Calu3 (cell line): ENCODE results near the gene LIPN. TPM values are rescaled to one million over a fixed set of nuclear protein-coding genes. Genes with fewer than 3 reads are reported as not detected.

Experiments used
- BruUV-seq: library from RNA; stranded (reverse); fragments of 400-500 nt; replicated peaks from 2 replicates; lab custom pipeline; 2021; lab: Mats Ljungman, UMichigan
- CTCF ChIA-PET: fragments of 300-600 bp; sonication (Branson Sonifier 250); formaldehyde crosslinking; loops from one replicate; lab custom pipeline; 2022; ENCODE audit warnings: antibody characterized with exemption; lab: Charles Lee
- DNase-seq: peaks from one replicate; pipeline ENCODE4 v3.0.0; 2022
- H3K27ac Mint-ChIP-seq: one replicate; pipeline ENCODE4 v1.8.0; 2022; ENCODE audit warnings: mixed read lengths; ENCODE audit not compliant: unreplicated experiment
- H3K27me3 Mint-ChIP-seq: one replicate; pipeline ENCODE4 v1.8.0; 2022; ENCODE audit warnings: mixed read lengths; ENCODE audit not compliant: unreplicated experiment
- H3K36me3 Mint-ChIP-seq: one replicate; pipeline ENCODE4 v1.8.0; 2022; ENCODE audit warnings: mild to moderate bottlenecking, moderate library complexity, mixed read lengths; ENCODE audit not compliant: insufficient read depth, unreplicated experiment
- H3K4me1 Mint-ChIP-seq: one replicate; pipeline ENCODE4 v1.8.0; 2022; ENCODE audit warnings: mild to moderate bottlenecking, low read depth, mixed read lengths; ENCODE audit not compliant: unreplicated experiment
- H3K4me3 Mint-ChIP-seq: one replicate; pipeline ENCODE4 v1.8.0; 2022; ENCODE audit warnings: mild to moderate bottlenecking, low read depth, moderate library complexity, mixed read lengths; ENCODE audit not compliant: unreplicated experiment
- H3K9me3 Mint-ChIP-seq: one replicate; pipeline ENCODE4 v1.8.0; 2022; ENCODE audit warnings: low read depth, mixed read lengths; ENCODE audit not compliant: unreplicated experiment
- CTCF ChIP-seq: fragments of 200-600 bp; IDR thresholded peaks from one replicate; pipeline ENCODE4 v1.8.0; 2022; ENCODE audit warnings: antibody characterized with exemption; ENCODE audit not compliant: unreplicated experiment
- intact Hi-C: fragments of 100-400 bp; cut with micrococcal nuclease; formaldehyde crosslinking; loops from one replicate; pipeline ENCODE4 v1.10.0; 2022; ENCODE audit not compliant: unreplicated experiment
- total RNA-seq: library from RNA; stranded (reverse); gene quantifications from 2 replicates; pipeline ENCODE4 v1.2.3, GENCODE V29; 2022

The LIPN gene
- total RNA-seq, 1 experiment from 2014 or later = not detected

GRCh38 chr10:88781206-88781605 lies 21.4 kb downstream of the LIPN start:
- intact Hi-C loops = no loop called here
- no peaks in the 10 kb centered on the region for H3K4me1 Mint-ChIP-seq
- DNase-seq = no peak
- H3K27me3 Mint-ChIP-seq = no peaks in the 10 kb centered on the region
- H3K36me3 Mint-ChIP-seq = no peaks in the 10 kb centered on the region
- H3K4me3 Mint-ChIP-seq = no peak overlapping the region
- CTCF ChIA-PET = no interaction called here
- H3K27ac Mint-ChIP-seq = no peak overlapping the region
- BruUV-seq = no TSS peak
- TF ChIP-seq CTCF = no peak
- no peaks in the 10 kb centered on the region for H3K9me3 Mint-ChIP-seq

- Mint-ChIP-seq H3K9me3 (no peaks in the 10 kb centered on the region), H3K4me3 (no peak overlapping the region), H3K27ac (no peak overlapping the region), H3K27me3 (no peaks in the 10 kb centered on the region), H3K36me3 (no peaks in the 10 kb centered on the region), H3K4me1 (no peaks in the 10 kb centered on the region)
- BruUV-seq = no TSS peak
- CTCF ChIA-PET = no interaction called here
- no peak for DNase-seq
- no peak for TF ChIP-seq CTCF
- intact Hi-C loops = no loop called here
Measured at GRCh38 chr10:88782222-88782621, 22.4 kb downstream of the LIPN start.

GRCh38 chr10:88783724-88784123 lies 23.9 kb downstream of the LIPN start:
- H3K9me3 Mint-ChIP-seq = no peaks in the 10 kb centered on the region
- H3K27me3 Mint-ChIP-seq = peaks cover 9% of the 10 kb centered on the region
- no peak for DNase-seq
- no peak overlapping the region for H3K4me3 Mint-ChIP-seq
- intact Hi-C loops = no loop called here
- no peak overlapping the region for H3K27ac Mint-ChIP-seq
- TF ChIP-seq CTCF = no peak
- BruUV-seq = no TSS peak
- H3K36me3 Mint-ChIP-seq = no peaks in the 10 kb centered on the region
- H3K4me1 Mint-ChIP-seq = no peaks in the 10 kb centered on the region
- CTCF ChIA-PET = no interaction called here

- CTCF ChIA-PET = no interaction called here
Measured at GRCh38 chr10:88786032-88786770, 26.4 kb downstream of the LIPN start.

More at GRCh38 chr10:88786032-88786770, 26.4 kb downstream of the LIPN start:
- Mint-ChIP-seq H3K9me3 (no peaks in the 10 kb centered on the region), H3K27ac (no peak overlapping the region), H3K4me3 (no peak overlapping the region), H3K4me1 (no peaks in the 10 kb centered on the region), H3K27me3 (peaks cover 9% of the 10 kb centered on the region), H3K36me3 (no peaks in the 10 kb centered on the region)
- BruUV-seq = no TSS peak
- TF ChIP-seq CTCF = no peak
- DNase-seq = no peak
- intact Hi-C loops = no loop called here
